HS-27A (cell line): ENCODE measurements around the gene PLD5.
"Not testable (repeated sequence)": the region's sequence is repeated elsewhere in the genome, so short reads cannot be mapped to it uniquely, and the experiment has no call there.

Experiments used
- DNase-seq: peaks from one replicate; pipeline ENCODE4 v3.0.0-alpha.2; 2012; ENCODE audit warnings: low read depth, missing footprints

The PLD5 gene

DNA sequence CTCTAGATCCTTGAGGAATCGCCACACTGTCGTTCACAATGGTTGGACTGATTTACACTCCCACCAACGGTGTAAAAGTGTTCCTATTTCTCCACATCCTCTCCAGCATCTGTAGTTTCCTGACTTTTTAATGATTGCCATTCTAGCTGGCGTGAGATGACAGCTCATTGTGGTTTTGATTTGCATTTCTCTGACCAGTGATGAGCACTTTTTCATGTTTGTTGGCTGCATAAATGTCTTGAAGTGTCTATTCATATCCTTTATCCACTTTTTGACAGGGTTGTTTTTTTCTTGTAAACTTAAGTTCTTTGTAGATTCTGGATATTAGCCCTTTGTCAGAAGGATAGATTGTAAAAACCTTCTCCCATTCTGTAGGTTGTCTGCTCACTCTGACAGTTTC is 465.9 kb downstream of the PLD5 start:
- DNase-seq = not testable (repeated sequence)

DNA sequence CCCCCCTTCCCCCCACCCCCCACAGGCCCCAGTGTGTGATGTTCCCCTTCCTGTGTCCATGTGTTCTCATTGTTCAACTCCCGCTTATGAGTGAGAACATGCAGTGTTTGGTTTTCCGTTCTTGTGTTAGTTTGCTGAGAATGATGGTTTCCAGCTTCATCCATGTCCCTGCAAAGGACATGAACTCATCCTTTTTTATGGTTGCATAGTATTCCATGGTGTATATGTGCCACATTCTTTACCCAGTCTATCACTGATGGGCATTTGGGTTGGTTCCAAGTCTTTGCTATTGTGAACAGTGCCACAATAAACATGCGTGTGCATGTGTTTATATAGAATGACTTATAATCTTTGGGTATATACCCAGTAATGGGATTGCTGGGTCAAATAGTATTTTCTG is 466.3 kb downstream of the PLD5 start:
- DNase-seq = not testable (repeated sequence)

DNA sequence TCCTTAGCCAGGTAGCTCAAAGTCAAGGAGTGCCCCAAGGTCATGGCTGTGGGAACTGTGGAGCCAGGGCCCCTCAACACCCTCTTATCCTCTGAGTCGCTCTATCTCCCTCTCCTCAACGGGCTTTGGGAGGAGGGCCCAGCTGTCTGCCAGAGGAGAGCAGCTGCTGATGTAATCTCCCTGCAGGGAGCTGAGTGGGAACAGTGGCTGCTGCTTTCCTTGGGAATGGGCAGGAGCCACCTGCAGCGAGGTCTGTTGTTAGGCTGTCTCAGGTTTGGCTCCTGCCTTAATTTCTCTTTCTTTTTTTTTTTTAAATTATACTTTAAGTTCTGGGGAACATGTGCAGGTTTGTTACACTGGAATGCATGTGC is 466.8 kb downstream of the PLD5 start:
- DNase-seq = no peak

DNA sequence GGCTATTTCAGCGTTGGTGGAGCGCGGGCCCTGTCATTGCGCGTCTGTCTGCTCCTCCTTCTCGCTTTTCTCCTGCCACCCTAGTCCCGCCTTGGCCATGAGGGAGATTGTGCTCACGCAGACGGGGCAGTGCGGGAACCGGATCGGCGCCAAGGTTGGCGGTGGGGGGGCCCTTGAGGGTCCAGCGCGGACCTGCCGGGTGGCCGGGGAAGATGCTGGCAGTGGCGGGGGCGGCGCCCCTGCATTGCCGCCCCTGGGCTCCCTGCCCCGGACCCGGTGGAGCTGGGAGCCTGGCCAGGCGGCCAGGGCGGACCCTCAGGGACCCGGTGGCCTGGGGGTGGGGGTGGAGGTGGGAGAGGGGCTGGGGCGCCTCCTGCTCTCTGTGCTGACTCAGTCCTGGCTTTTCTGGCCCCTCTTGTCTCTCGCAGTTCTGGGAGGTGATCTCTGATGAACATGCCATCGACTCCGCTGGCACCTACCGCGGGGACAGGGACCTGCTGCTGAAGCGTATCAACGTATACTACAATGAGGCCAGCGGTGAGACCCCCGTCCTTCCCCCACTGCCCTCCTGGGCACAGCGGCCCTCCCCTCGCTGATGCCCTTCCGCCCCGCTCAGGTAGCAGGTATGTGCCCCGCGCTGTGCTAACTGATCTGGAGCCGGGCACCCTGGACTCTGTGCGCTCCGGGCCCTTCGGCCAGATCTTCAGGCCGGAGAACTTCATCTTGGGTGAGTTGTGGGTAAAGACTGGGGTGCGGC is 467.3 kb downstream of the PLD5 start:
- DNase-seq = no peak

DNA sequence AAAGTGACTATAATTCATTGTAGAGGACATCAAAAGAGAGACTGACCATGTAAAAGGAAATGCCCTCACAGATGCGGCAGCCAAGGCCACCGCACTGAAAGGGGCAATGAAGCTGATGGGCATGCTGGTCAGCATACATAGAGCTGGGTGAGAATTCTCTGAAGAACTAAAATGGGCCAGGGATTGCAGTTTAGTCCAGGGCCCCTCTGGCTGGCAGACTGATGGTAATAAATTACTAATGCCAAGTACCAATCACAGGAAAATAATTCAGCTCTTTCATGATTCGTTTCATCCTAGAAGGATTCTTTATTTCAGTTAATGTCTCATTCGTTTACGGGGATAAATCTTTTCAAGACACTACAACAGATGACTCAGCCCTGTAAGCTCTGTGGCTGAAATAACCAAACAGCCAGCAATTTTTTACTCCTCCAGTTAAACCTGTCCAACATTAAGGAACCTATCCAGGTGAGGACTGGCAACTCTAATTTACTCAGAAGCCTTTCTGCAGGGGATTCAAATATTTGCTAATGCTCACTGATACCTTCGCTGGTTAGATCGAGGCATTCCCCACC is 468.7 kb downstream of the PLD5 start:
- DNase-seq = no peak

GRCh38 chr1:242043165-242043564 is 481.3 kb downstream of the PLD5 start:
- DNase-seq = no peak

DNA sequence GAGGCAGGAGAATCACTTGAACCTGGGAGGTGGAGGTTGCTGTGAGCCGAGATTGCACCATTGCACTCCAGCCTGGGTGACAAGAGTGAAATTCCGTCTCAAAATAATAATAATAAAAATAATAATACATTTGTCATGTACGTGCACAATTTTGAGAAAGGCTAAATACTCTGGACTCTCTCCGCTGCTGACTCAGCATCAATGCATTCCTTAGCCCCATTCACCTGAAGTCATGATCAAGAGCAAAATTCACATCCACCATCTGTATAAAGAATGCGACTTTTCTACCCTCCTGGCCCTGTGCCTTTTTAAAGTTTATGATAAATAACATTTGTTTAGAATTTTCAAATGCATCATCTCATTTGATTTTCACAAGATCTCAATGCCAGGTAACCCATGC is 490.1 kb downstream of the PLD5 start:
- DNase-seq = no peak

- DNase-seq = no peak
Observed at GRCh38 chr1:242033447-242033846, 491.1 kb downstream of the PLD5 start.
